ENCODE measurements around the gene ADNP2. TPM values are rescaled to one million over a fixed set of nuclear protein-coding genes. Genes with fewer than 3 reads are reported as not detected.

ADNP2 gene
- total RNA-seq, 2 donors from 2014 or later = 17.8 to 18.1 TPM

DNA sequence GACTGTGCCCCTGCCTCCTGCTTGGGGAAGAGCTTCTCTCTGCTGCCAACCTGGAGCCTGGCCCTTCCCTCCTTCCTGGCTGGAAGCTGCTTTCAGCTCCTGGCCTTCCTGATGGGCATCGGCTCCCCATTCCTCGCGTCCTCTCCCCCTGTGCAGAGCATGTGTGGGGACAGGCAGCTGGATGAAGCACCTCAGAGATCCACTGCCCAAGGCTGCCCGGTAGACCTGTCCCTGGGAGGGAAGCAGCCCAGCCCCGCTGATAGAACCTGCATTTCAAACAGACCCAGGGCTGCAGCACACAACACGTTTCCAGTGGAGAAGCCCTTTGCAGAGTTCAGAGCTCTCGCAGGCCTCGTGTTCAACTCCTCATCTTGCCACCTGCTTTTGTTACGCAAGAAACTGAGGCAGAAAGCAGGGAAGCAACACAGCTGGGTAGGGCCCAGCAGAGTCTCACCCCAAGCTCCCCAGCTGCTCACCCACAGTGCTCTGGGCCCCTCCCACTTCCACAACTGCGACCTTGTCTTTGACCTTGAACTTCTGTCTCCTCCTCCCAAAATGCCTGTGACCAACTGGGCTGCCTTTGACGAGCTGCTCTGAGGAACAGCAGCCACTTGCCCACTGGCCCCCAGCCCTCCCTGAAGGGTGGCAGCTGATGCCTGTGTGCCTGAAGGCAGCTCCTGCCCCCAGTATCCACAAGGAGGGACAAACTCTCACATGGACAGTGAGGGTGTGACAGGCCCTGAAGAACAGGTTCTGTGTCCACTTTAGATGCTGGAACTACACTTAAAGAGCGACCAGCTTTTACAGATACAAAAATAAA, 72.8 kb downstream of the ADNP2 start:
- DNase-seq = no peak
- no peak overlapping the region for H3K27ac ChIP-seq
- intact Hi-C loops (cut with DNase I) = no loop called here

DNA sequence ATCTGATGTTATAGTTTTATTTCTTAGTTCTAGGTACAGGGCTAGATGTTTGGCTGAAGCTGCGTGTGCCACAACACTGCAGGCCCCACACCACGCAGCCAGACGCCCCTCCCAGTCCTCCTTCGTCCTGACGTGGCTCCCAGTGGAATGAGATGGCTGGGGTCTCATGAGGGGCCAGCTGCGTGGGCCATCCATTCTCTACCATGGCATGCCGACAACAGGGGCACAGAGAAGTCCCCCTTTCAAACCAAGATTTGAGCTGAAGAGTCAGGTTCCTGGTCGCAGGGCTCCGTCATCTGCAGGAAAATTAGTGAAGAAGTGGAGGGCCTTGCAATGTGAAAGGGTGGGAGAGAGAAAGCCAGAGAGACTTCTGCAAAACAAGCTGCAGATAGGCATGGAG, 73.8 kb downstream of the ADNP2 start:
- Histone ChIP-seq H3K27ac (no peak overlapping the region), H3K4me3 (no peak overlapping the region), H3K9me3 (no peaks in the 10 kb centered on the region), H3K27me3 (no peaks in the 10 kb centered on the region), H3K36me3 (no peaks in the 10 kb centered on the region), H3K4me1 (no peaks in the 10 kb centered on the region), H3K9ac (ENCODE audit: low read depth in 2 of 2, low read length in 2 of 2) (no peak overlapping the region)
- intact Hi-C loops (cut with DNase I) = no loop called here
- TF ChIP-seq, protein P1, sequence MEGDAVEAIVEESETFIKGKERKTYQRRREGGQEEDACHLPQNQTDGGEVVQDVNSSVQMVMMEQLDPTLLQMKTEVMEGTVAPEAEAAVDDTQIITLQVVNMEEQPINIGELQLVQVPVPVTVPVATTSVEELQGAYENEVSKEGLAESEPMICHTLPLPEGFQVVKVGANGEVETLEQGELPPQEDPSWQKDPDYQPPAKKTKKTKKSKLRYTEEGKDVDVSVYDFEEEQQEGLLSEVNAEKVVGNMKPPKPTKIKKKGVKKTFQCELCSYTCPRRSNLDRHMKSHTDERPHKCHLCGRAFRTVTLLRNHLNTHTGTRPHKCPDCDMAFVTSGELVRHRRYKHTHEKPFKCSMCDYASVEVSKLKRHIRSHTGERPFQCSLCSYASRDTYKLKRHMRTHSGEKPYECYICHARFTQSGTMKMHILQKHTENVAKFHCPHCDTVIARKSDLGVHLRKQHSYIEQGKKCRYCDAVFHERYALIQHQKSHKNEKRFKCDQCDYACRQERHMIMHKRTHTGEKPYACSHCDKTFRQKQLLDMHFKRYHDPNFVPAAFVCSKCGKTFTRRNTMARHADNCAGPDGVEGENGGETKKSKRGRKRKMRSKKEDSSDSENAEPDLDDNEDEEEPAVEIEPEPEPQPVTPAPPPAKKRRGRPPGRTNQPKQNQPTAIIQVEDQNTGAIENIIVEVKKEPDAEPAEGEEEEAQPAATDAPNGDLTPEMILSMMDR (IDR thresholded peaks at IDR 0.05) = no peak
- DNase-seq = no peak

More for the DNA sequence above, 72.8 kb downstream of the ADNP2 start:
- Histone ChIP-seq H3K9ac (ENCODE audit: low read depth in 2 of 2, low read length in 2 of 2) (no peak overlapping the region), H3K36me3 (no peaks in the 10 kb centered on the region), H3K9me3 (no peaks in the 10 kb centered on the region), H3K4me3 (no peak overlapping the region), H3K4me1 (no peaks in the 10 kb centered on the region), H3K27me3 (no peaks in the 10 kb centered on the region)
- TF ChIP-seq, protein P1 (IDR thresholded peaks at IDR 0.05) = no peak

DNA sequence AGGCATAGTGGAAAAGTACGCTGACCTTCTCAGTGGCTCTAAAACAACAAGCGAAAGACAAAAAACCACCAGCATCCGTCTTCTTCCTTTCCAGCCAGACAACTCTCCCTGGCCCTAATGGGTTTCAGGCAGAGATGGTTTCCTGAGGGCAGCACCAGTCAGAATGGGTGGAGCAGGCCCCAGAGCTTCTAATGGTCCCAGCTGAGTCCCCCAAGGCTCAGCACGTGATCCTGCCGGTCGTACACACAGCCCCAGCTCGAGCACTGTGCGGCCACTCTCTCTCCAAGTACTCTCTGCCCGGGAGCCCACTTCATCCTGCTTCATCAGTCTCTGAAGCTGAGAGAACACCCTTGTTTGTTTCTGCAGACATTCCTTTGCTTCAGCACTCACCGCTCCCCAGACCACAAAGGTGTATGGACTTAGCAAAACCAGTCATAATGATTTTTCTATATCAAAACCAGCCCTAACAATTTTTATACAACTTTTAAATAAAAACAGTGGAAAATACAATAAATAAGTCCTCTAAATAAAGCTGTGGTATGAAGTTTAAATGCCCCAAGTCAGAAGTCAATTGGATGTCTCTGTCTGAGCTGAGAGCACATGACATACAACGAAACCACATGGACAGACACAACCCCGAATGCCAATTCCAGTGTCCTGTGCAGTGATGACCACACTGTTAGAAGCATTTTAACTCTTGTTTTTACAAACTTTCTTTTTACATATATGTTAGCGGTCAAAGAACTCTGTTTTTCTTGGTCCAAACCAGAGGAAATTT, 74.4 kb downstream of the ADNP2 start:
- no peak overlapping the region for H3K4me3 ChIP-seq
- H3K36me3 ChIP-seq = no peaks in the 10 kb centered on the region
- no peaks in the 10 kb centered on the region for H3K9me3 ChIP-seq
- TF ChIP-seq, protein P1 (IDR thresholded peaks at IDR 0.05) = no peak
- H3K27me3 ChIP-seq = no peaks in the 10 kb centered on the region
- DNase-seq = no peak
- H3K9ac ChIP-seq (ENCODE audit: low read depth in 2 of 2, low read length in 2 of 2) = no peak overlapping the region
- intact Hi-C loops (cut with DNase I) = no loop called here
- no peaks in the 10 kb centered on the region for H3K4me1 ChIP-seq
- H3K27ac ChIP-seq = no peak overlapping the region

DNA sequence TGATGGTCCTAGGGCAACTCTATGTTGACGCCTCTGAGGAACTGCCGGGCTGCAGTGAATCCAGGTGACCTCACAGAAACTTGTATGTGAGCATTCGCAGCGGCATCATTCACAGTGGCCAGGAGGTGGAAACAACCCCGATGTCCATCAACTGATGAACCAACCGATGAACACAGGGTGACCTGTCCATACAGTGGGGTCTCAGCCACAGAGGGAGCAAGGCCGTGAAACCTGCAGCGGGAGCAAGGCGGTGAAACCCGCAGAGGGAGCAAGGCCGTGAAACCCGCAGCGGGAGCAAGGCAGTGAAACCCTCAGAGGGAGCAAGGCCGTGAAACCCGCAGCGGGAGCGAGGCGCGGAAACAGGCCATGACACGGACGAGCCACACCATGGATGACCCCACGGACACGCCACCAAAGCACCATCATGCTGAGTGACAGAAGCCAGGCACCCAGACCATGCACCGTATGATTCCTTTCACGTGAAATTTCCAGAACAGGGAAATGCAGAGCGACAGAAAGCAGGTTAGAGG, 75.2 kb downstream of the ADNP2 start:
- Histone ChIP-seq H3K4me3 (no peak overlapping the region), H3K36me3 (no peaks in the 10 kb centered on the region), H3K9ac (ENCODE audit: low read depth in 2 of 2, low read length in 2 of 2) (no peak overlapping the region), H3K27me3 (no peaks in the 10 kb centered on the region), H3K27ac (no peak overlapping the region), H3K4me1 (no peaks in the 10 kb centered on the region), H3K9me3 (no peaks in the 10 kb centered on the region)
- TF ChIP-seq, protein P1 (IDR thresholded peaks at IDR 0.05) = no peak
- intact Hi-C loops (cut with DNase I) = no loop called here
- DNase-seq = no peak

DNA sequence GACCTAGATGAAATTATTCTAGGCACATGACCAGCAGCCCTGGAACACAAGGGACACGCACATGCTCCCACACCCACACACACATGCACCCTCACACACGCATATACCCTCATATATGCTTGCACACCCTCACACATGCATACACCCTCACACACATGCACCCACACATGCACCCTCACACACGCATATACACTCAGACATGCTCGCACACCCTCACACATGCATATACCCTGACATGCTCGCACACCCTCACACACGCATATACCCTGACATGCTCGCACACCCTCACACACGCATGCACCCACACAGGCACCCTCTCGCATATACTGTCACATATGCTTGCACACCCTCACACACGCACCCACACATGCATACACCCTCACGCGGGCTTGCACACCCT, 76.5 kb downstream of the ADNP2 start:
- Histone ChIP-seq H3K9me3 (no peaks in the 10 kb centered on the region), H3K4me3 (no peak overlapping the region), H3K36me3 (no peaks in the 10 kb centered on the region), H3K27ac (no peak overlapping the region), H3K27me3 (no peaks in the 10 kb centered on the region), H3K4me1 (no peaks in the 10 kb centered on the region), H3K9ac (ENCODE audit: low read depth in 2 of 2, low read length in 2 of 2) (no peak overlapping the region)
- TF ChIP-seq, protein P1 (IDR thresholded peaks at IDR 0.05) = no peak
- intact Hi-C loops (cut with DNase I) = no loop called here
- no peak for DNase-seq

Data from colonic mucosa (tissue), 4 donors.